Measurements from ENCODE around the gene EXOC7. TPM values are rescaled to one million over a fixed set of nuclear protein-coding genes. Genes with fewer than 3 reads are reported as not detected.

EXOC7 gene
- total RNA-seq, 4 donors from 2014 or later = 51.7 to 87.3 (median 75.1) TPM

GRCh38 chr17:76039121-76039520, 64.5 kb downstream of the EXOC7 start:
- no peaks in the 10 kb centered on the region for H3K9me3 ChIP-seq
- 76 to 77% methylated on average over 6 of the region's 6 CpGs for WGBS, 2 donors
- TF ChIP-seq POLR2A (IDR thresholded peaks at IDR 0.05) (no peak), EP300 (IDR thresholded peaks at IDR 0.05) (no peak)
- TF ChIP-seq, protein P1, sequence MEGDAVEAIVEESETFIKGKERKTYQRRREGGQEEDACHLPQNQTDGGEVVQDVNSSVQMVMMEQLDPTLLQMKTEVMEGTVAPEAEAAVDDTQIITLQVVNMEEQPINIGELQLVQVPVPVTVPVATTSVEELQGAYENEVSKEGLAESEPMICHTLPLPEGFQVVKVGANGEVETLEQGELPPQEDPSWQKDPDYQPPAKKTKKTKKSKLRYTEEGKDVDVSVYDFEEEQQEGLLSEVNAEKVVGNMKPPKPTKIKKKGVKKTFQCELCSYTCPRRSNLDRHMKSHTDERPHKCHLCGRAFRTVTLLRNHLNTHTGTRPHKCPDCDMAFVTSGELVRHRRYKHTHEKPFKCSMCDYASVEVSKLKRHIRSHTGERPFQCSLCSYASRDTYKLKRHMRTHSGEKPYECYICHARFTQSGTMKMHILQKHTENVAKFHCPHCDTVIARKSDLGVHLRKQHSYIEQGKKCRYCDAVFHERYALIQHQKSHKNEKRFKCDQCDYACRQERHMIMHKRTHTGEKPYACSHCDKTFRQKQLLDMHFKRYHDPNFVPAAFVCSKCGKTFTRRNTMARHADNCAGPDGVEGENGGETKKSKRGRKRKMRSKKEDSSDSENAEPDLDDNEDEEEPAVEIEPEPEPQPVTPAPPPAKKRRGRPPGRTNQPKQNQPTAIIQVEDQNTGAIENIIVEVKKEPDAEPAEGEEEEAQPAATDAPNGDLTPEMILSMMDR (IDR thresholded peaks at IDR 0.05) = no peak
- peaks cover 0 to 5% (median 0%) of the 10 kb centered on the region in 4 donors for H3K4me1 ChIP-seq
- no peak for DNase-seq (ENCODE audit: low spot score in 2 of 2)
- no peaks in the 10 kb centered on the region for H3K27me3 ChIP-seq
- peaks cover 2 to 62% (median 36%) of the 10 kb centered on the region in 3 donors for H3K36me3 ChIP-seq
- no peak overlapping the region for H3K27ac ChIP-seq
- H3K4me3 ChIP-seq = no peak overlapping the region

DNA sequence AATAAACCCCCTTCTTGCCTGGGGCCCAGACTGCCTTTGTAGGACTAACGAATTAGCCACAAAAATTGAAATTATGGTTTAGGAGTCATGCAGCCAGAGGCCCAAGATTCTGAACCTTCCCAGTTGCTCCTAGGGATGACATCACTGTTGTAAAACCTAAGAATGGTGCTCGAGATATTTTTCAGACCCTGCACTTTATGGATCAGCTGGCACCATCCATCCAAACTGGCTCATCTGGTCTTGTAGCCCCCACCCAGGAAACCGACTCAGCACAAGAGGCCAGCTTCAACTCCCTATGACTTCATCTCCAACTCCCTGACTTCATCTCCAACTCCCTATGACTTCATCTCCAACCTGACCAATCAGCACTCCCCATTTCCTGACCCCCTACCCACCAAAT, 65.5 kb downstream of the EXOC7 start:
- H3K36me3 ChIP-seq = peaks cover 1 to 51% (median 25%) of the 10 kb centered on the region in 3 donors
- no peaks in the 10 kb centered on the region for H3K27me3 ChIP-seq
- H3K27ac ChIP-seq = no peak overlapping the region
- 66 to 82% methylated on average over 3 of the region's 3 CpGs for WGBS, 2 donors
- DNase-seq (ENCODE audit: low spot score in 2 of 2) = no peak
- H3K4me1 ChIP-seq = peaks cover 0 to 5% (median 0%) of the 10 kb centered on the region in 4 donors
- H3K4me3 ChIP-seq = no peak overlapping the region
- no peaks in the 10 kb centered on the region for H3K9me3 ChIP-seq
- TF ChIP-seq, protein P1 (IDR thresholded peaks at IDR 0.05) = no peak
- TF ChIP-seq POLR2A (IDR thresholded peaks at IDR 0.05) = no peak
- TF ChIP-seq EP300 (IDR thresholded peaks at IDR 0.05) = no peak

- Histone ChIP-seq H3K4me1 (peaks cover 0 to 5% (median 0%) of the 10 kb centered on the region in 4 donors), H3K27ac (no peak overlapping the region), H3K9me3 (no peaks in the 10 kb centered on the region), H3K27me3 (no peaks in the 10 kb centered on the region), H3K4me3 (no peak overlapping the region), H3K36me3 (peaks cover 0 to 37% (median 23%) of the 10 kb centered on the region in 3 donors)
- no peak for DNase-seq (ENCODE audit: low spot score in 2 of 2)
- no peak for TF ChIP-seq EP300 (IDR thresholded peaks at IDR 0.05)
- TF ChIP-seq, protein P1 (IDR thresholded peaks at IDR 0.05) = no peak
- 41 to 49% methylated on average over 21 to 22 of the region's 22 CpGs for WGBS, 2 donors
These were observed 66.9 kb downstream of the EXOC7 start for GRCh38 chr17:76036497-76037261.

DNA sequence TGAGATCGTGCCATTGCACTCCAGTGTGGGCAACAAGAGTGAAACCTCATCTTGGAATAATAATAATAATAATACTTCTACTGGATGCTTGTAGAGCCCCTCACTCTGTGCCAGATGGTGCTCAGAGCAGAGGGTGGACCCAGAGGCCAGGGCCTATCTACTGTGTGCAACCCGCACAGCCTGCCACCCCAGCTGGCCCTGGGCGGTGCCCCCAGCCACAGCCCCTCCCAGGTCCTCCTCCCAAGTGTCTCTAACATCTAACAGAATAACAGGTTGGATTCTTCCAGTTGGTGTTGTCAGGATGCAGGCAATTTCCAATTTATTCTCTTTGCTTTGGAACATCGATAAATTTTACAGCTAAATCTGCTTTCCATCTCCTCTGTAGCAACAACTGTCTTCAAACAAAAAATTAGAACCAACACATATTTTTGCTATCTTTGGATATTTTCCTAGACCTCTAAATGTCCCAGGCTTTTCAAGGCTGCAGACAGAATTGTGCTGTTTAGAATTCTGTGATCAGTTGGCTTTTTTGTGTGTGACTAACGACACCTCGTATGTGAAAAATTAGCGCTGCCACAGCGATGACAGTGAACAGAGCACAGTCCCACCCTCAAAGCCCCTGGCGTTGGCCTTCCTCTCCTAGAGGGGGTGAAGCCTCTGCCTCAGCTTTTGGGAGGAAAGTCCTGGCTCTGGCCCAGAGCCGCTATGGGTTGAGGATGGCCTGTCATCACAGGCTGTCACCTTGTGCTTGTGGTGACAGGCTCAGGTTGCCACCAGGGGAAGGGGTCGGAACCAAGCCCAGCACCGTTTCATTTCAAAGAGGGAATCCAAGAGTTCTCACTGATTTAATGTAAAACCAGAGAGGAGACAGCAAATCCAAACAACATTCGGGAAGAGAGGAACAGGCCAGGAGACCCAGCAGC, 68.9 kb downstream of the EXOC7 start:
- WGBS, 2 donors = 73 to 75% methylated on average over 13 of the region's 13 CpGs
- peaks cover 0 to 7% (median 0%) of the 10 kb centered on the region in 4 donors for H3K4me1 ChIP-seq
- no peaks in the 10 kb centered on the region for H3K27me3 ChIP-seq
- H3K4me3 ChIP-seq = no peak overlapping the region
- TF ChIP-seq POLR2A (IDR thresholded peaks at IDR 0.05) = no peak
- TF ChIP-seq EP300 (IDR thresholded peaks at IDR 0.05) = no peak
- TF ChIP-seq, protein P1 (IDR thresholded peaks at IDR 0.05) = no peak
- H3K27ac ChIP-seq = no peak overlapping the region
- H3K36me3 ChIP-seq = peaks cover 0 to 17% (median 6%) of the 10 kb centered on the region in 3 donors
- no peaks in the 10 kb centered on the region for H3K9me3 ChIP-seq
- no peak for DNase-seq (ENCODE audit: low spot score in 2 of 2)

Measured in tibial nerve (tissue), 4 donors.